Right lobe of liver (tissue), 6 donors: Measurements from ENCODE around the gene FTSJ1. TPM values are rescaled to one million over a fixed set of nuclear protein-coding genes. Genes with fewer than 3 reads are reported as not detected.
"Not testable (repeated sequence)": the region's sequence is repeated elsewhere in the genome, so short reads cannot be mapped to it uniquely, and the experiment has no call there.

Source experiments
- ATAC-seq, 4 donors: fragments of 200-7000 bp; cut with Tn5 transposase; one replicate each; pipeline ENCODE4 v1.9.1; 2020; ENCODE audit warnings: mild to moderate bottlenecking in 4 of 4, moderate library complexity in 4 of 4
- DNase-seq, 3 donors: peaks; one replicate each; pipeline ENCODE4 v3.0.0-alpha.2; 2020
- H3K27ac ChIP-seq, 3 donors: fragments of 200-600 bp; one replicate each; pipeline ENCODE4 v1.8.0; 2022
- H3K27me3 ChIP-seq, 2 donors: fragments of 200-600 bp; one replicate each; pipeline ENCODE4 v1.8.0; 2022
- H3K36me3 ChIP-seq, 4 donors: fragments of 200-600 bp; sonication (generic) in 1 of 4; one replicate each; pipeline versions ENCODE4 v1.5.1 to v1.8.0; 2017 to 2022; ENCODE audit warnings: control low read depth in 1 of 4
- H3K4me1 ChIP-seq, 4 donors: fragments of 200-600 bp; sonication (generic) in 1 of 4; one replicate each; pipeline versions ENCODE4 v1.5.1 to v1.8.0; 2017 to 2022; ENCODE audit warnings: control low read depth in 1 of 4
- H3K4me3 ChIP-seq, 3 donors: fragments of 200-600 bp; one replicate each; pipeline ENCODE4 v1.8.0; 2022
- H3K9me3 ChIP-seq, 4 donors: fragments of 200-600 bp; sonication (generic) in 1 of 4; one replicate each; pipeline versions ENCODE4 v1.5.1 to v1.8.0; 2017 to 2022; ENCODE audit warnings: control low read depth in 1 of 4
- CTCF ChIP-seq, 4 donors: fragments of 200-600 bp in 3 of 4; fragments of 450-650 bp in 1 of 4; IDR thresholded peaks; one replicate each; pipeline versions ENCODE4 v1.5.1 to v1.8.0; 2016 to 2022; ENCODE audit warnings: antibody characterized with exemption in 4 of 4, mild to moderate bottlenecking in 2 of 4
- POLR2A ChIP-seq: fragments of 450-650 bp; IDR thresholded peaks from one replicate; pipeline ENCODE4 v1.6.1; 2017; ENCODE audit warnings: antibody characterized with exemption, mild to moderate bottlenecking
- WGBS: methylation state at CpG from one replicate; pipeline ENCODE4 v1.1.6; 2018; ENCODE audit warnings: low coverage, low lambda C conversion rate; ENCODE audit not compliant: insufficient coverage; ENCODE audit errors: missing lambda C conversion rate; 5-methylcytosine and 5-hydroxymethylcytosine counted together
- intact Hi-C, 2 donors: fragments of 100-400 bp; cut with DNase I; formaldehyde crosslinking; loops; one replicate each; pipeline versions ENCODE4 v1.11.2 to v1.14.1; 2022
- total RNA-seq, 6 experiments: library from RNA; depleted of rRNA in 2 of 6; stranded (reverse); fragments of >200 nt in 2 of 6; fragmentation: NEBNext Ultra II Directional in 3 of 6; extraction: Animal tissue kit (Norgen Biotek cat#: 25700) in 3 of 6; gene quantifications; one replicate each; pipeline versions ENCODE4 v1.1.0 to v1.2.4, GENCODE V29; 2016 to 2023
- donor health status: DM: no; HTN: yes; CAD: no.
- donor health status: DM: no; HTN: no; CAD: no.
- donor health status: DM: no; HTN: no; CAD: no.
- donor health status: DM: no; HTN: yes; CAD: no.
- donor health status: DM: no; HTN: yes; CAD: no.

The FTSJ1 gene
- total RNA-seq, 6 experiments from 2014 or later: 9.9 to 30.4 (median 12.5) TPM

- no peak for ATAC-seq
- no peak for DNase-seq
- H3K4me3 ChIP-seq: no peak overlapping the region
- no peaks in the 10 kb centered on the region for H3K9me3 ChIP-seq
- intact Hi-C loops: no loop called here
- no peaks in the 10 kb centered on the region for H3K4me1 ChIP-seq
- TF ChIP-seq CTCF (IDR thresholded peaks at IDR 0.05): no peak
- no peaks in the 10 kb centered on the region for H3K27me3 ChIP-seq
- WGBS: 33% methylated on average over 3 of the region's 5 CpGs
- H3K36me3 ChIP-seq: no peaks in the 10 kb centered on the region
- H3K27ac ChIP-seq: no peak overlapping the region
Observed at GRCh38 chrX:48516987-48517386, 41.0 kb downstream of the FTSJ1 start.

- DNase-seq: not testable (repeated sequence)
Observed at GRCh38 chrX:48519481-48519880, 43.5 kb downstream of the FTSJ1 start.

GRCh38 chrX:48520455-48520854 is 44.5 kb downstream of the FTSJ1 start:
- no peak for ATAC-seq
- H3K9me3 ChIP-seq: no peaks in the 10 kb centered on the region
- no peaks in the 10 kb centered on the region for H3K27me3 ChIP-seq
- WGBS: 85% methylated on average over 2 of the region's 2 CpGs
- no peaks in the 10 kb centered on the region for H3K4me1 ChIP-seq
- no peak overlapping the region for H3K27ac ChIP-seq
- no peaks in the 10 kb centered on the region for H3K36me3 ChIP-seq
- DNase-seq: no peak
- no peak overlapping the region for H3K4me3 ChIP-seq
- intact Hi-C loops: no loop called here
- TF ChIP-seq POLR2A: no peak
- no peak for TF ChIP-seq CTCF (IDR thresholded peaks at IDR 0.05)

More at GRCh38 chrX:48519481-48519880, 43.5 kb downstream of the FTSJ1 start:
- H3K27ac ChIP-seq, H3K27me3 ChIP-seq, H3K9me3 ChIP-seq, H3K4me3 ChIP-seq, H3K4me1 ChIP-seq, intact Hi-C loops, ATAC-seq, H3K36me3 ChIP-seq: not testable (repeated sequence)
- WGBS: 70% methylated on average over 4 of the region's 4 CpGs

- TF ChIP-seq POLR2A (no peak), CTCF (IDR thresholded peaks at IDR 0.05) (no peak)
- no peaks in the 10 kb centered on the region for H3K9me3 ChIP-seq
- H3K4me3 ChIP-seq: peak overlapping the region in 2 of 3 donors; percentile 52 to 58
Observed at GRCh38 chrX:48520976-48521352, 45.0 kb downstream of the FTSJ1 start.

GRCh38 chrX:48521353-48522243 is 45.6 kb downstream of the FTSJ1 start, which contains the start of gene EBP:
TSS of gene EBP (plus strand) at chrX:48521808. CDS start at chrX:48523772, 1,964 bp downstream.
- no peaks in the 10 kb centered on the region for H3K9me3 ChIP-seq
- intact Hi-C loops: no loop called here
- 33% methylated on average over 25 of the region's 66 CpGs for WGBS

More at GRCh38 chrX:48520976-48521352, 45.0 kb downstream of the FTSJ1 start:
- no peak for ATAC-seq
- H3K27me3 ChIP-seq: no peaks in the 10 kb centered on the region
- 53% methylated on average over 2 of the region's 2 CpGs for WGBS
- H3K36me3 ChIP-seq: no peaks in the 10 kb centered on the region
- no peak for DNase-seq
- H3K4me1 ChIP-seq: no peaks in the 10 kb centered on the region
- intact Hi-C loops: no loop called here
- H3K27ac ChIP-seq: peak overlapping the region in 1 of 3 donors; percentile 76

More at GRCh38 chrX:48521353-48522243, 45.6 kb downstream of the FTSJ1 start, which contains the start of gene EBP:
- Histone ChIP-seq H3K27me3 (no peaks in the 10 kb centered on the region), H3K4me3 (peak within 1 kb of the TSS; percentile 38 to 58 (median 52)), H3K36me3 (peaks cover 0 to 3% (median under 1%) of the 10 kb centered on the region in 4 donors), H3K4me1 (no peaks in the 10 kb centered on the region), H3K27ac (peak within 1 kb of the TSS; percentile 57 to 83 (median 76))
- no peak for TF ChIP-seq CTCF (IDR thresholded peaks at IDR 0.05)
- TF ChIP-seq POLR2A: peak; percentile 86
- peak; percentile 91 to 94 (median 93) for DNase-seq
- peak; percentile 94 to 98 (median 96) for ATAC-seq
